Panc1 (cell line): ENCODE data around the gene LIMA1. TPM values are rescaled to one million over a fixed set of nuclear protein-coding genes. Genes with fewer than 3 reads are reported as not detected.
"Not testable (repeated sequence)": the region's sequence is repeated elsewhere in the genome, so short reads cannot be mapped to it uniquely, and the experiment has no call there.

Experiments used
- ATAC-seq: fragments of 200-7000 bp; cut with Tn5 transposase; 2 replicates; pipeline ENCODE4 v1.9.1; 2020; ENCODE audit warnings: mild to moderate bottlenecking, moderate library complexity
- BruUV-seq: library from RNA; stranded (reverse); fragments of 400-500 nt; replicated peaks from 2 replicates; lab custom pipeline; 2021; lab: Mats Ljungman, UMichigan
- CTCF ChIA-PET: fragments of 300-600 bp; sonication (Branson Sonifier 250); formaldehyde crosslinking; loops from one replicate; lab custom pipeline; 2022; ENCODE audit warnings: antibody characterized with exemption; lab: Charles Lee
- POLR2A ChIA-PET: fragments of 300-600 bp; sonication (Branson Sonifier 250); formaldehyde crosslinking; loops from one replicate; lab custom pipeline; 2022; ENCODE audit warnings: antibody characterized with exemption; lab: Charles Lee
- DNase-seq: peaks from one replicate; pipeline ENCODE4 v3.0.0-alpha.2; 2010; ENCODE audit warnings: low read depth, low spot score
- H3K27ac ChIP-seq: 2 replicates; pipeline ENCODE4 v1.5.1; 2011; ENCODE audit warnings: mild to moderate bottlenecking, low read length, inconsistent platforms
- H3K27me3 ChIP-seq: fragments of 200-500 bp; sonication (Bioruptor generic); 2 replicates; pipeline ENCODE4 v1.6.0; 2014; ENCODE audit warnings: low read length, inconsistent platforms; ENCODE audit not compliant: control insufficient read depth, insufficient read depth
- H3K36me3 ChIP-seq: fragments of 200-500 bp; sonication (Bioruptor generic); 2 replicates; pipeline ENCODE4 v1.5.1; 2014; ENCODE audit warnings: inconsistent platforms, mild to moderate bottlenecking, low read length, moderate library complexity; ENCODE audit not compliant: control insufficient read depth, insufficient read depth
- H3K4me1 ChIP-seq: 2 replicates; pipeline ENCODE4 v1.5.1; 2011; ENCODE audit warnings: inconsistent platforms, mild to moderate bottlenecking, low read length, moderate library complexity; ENCODE audit not compliant: control insufficient read depth, insufficient read depth
- H3K4me3 ChIP-seq, 2 experiments: 2 replicates each; pipeline ENCODE4 v1.5.1; 2011 to 2012; ENCODE audit warnings: low read depth in 2 of 2, low read length in 2 of 2, mild to moderate bottlenecking in 2 of 2, inconsistent platforms in 1 of 2, moderate library complexity in 1 of 2
- H3K9me3 ChIP-seq: fragments of 200-500 bp; sonication (Bioruptor generic); 2 replicates; pipeline ENCODE4 v1.5.1; 2014; ENCODE audit warnings: low read depth, mild to moderate bottlenecking, inconsistent platforms, low read length, moderate library complexity; ENCODE audit not compliant: control insufficient read depth, insufficient read depth
- CTCF ChIP-seq: fragments of 450-650 bp; IDR thresholded peaks from 2 replicates; pipeline ENCODE4 v1.5.1; 2017; ENCODE audit warnings: mild to moderate bottlenecking
- POLR2AphosphoS5 ChIP-seq: IDR thresholded peaks from 2 replicates; pipeline ENCODE4 v1.6.1; 2012; ENCODE audit warnings: mild to moderate bottlenecking, low read depth, low read length, moderate library complexity
- REST ChIP-seq, 2 experiments: IDR thresholded peaks; 2 replicates each; pipeline ENCODE4 v1.6.1; 2011 to 2012; ENCODE audit warnings: low read depth in 2 of 2, control low read depth in 1 of 2, low read length in 1 of 2, mild to moderate bottlenecking in 1 of 2, moderate library complexity in 1 of 2; ENCODE audit not compliant: insufficient read depth in 1 of 2
- SIN3A ChIP-seq: IDR thresholded peaks from 2 replicates; pipeline ENCODE4 v1.6.1; 2012; ENCODE audit warnings: low read depth, mild to moderate bottlenecking, low read length, moderate library complexity, borderline replicate concordance; ENCODE audit not compliant: insufficient read depth
- TCF7L2 ChIP-seq: IDR thresholded peaks from 2 replicates; pipeline ENCODE4 v1.6.1; 2011; ENCODE audit warnings: mild to moderate bottlenecking, low read depth, low read length, inconsistent platforms
- in situ Hi-C: cut with HindIII; loops from 2 replicates; pipeline ENCODE4 v1.10.0; 2016; ENCODE audit warnings: low sequenced_read_pairs, low pct_unique_long_range_greater_than_20kb
- intact Hi-C: fragments of 100-400 bp; cut with micrococcal nuclease; formaldehyde crosslinking; loops from one replicate; pipeline ENCODE4 v1.10.0; 2022; ENCODE audit not compliant: unreplicated experiment
- total RNA-seq: library from RNA; stranded (reverse); gene quantifications from one replicate; pipeline ENCODE4 v1.2.1, GENCODE V29; 2021; ENCODE audit not compliant: unreplicated experiment

LIMA1 gene
- total RNA-seq, 1 experiment from 2014 or later, result 155 TPM

- H3K27me3 ChIP-seq, result no peaks in the 10 kb centered on the region
- in situ Hi-C loops (no loop called here), intact Hi-C loops (no loop called here)
- ChIA-PET POLR2A (no interaction called here), CTCF (interaction anchor here (0.7 kb wide), 1 partner anchor 46 kb away, joined by 4 read pairs; no protein-coding TSS in a partner anchor)
- BruUV-seq, result no TSS peak
- TF ChIP-seq TCF7L2 (no peak), CTCF (no peak), POLR2AphosphoS5 (no peak), SIN3A (no peak), REST (IDR thresholded peaks at IDR 0.05; ENCODE audit: insufficient read depth in 1 of 2, low read depth in 2 of 2, low read length in 1 of 2) (no peak)
- no peaks in the 10 kb centered on the region for H3K4me1 ChIP-seq
- no peak for DNase-seq
- H3K27ac ChIP-seq, result no peak overlapping the region
- no peaks in the 10 kb centered on the region for H3K36me3 ChIP-seq
- ATAC-seq, result no peak
- no peaks in the 10 kb centered on the region for H3K9me3 ChIP-seq
- no peak overlapping the region for H3K4me3 ChIP-seq
Observed at GRCh38 chr12:50156641-50157040, 126.7 kb downstream of the LIMA1 start.

GRCh38 chr12:50154947-50155346 is 128.4 kb downstream of the LIMA1 start:
- CTCF ChIA-PET, intact Hi-C loops, H3K9me3 ChIP-seq, BruUV-seq, H3K36me3 ChIP-seq, H3K27ac ChIP-seq, H3K4me1 ChIP-seq, DNase-seq, H3K27me3 ChIP-seq, H3K4me3 ChIP-seq, in situ Hi-C loops, ATAC-seq: not testable (repeated sequence)
- POLR2A ChIA-PET, result interaction anchor here (0.6 kb wide), 1 partner anchor 70 kb away, joined by 5 read pairs; no protein-coding TSS in a partner anchor

- no peaks in the 10 kb centered on the region for H3K36me3 ChIP-seq
- DNase-seq (no peak), ATAC-seq (no peak)
- TF ChIP-seq SIN3A (no peak), CTCF (no peak)
- BruUV-seq, result TSS peak; percentile 65
- no peak overlapping the region for H3K27ac ChIP-seq
- ChIA-PET POLR2A (no interaction called here), CTCF (no interaction called here)
- in situ Hi-C loops (no loop called here), intact Hi-C loops (no loop called here)
- peaks cover 5% of the 10 kb centered on the region; the same call in 1 of the 2 replicates for H3K4me1 ChIP-seq
- no peaks in the 10 kb centered on the region for H3K27me3 ChIP-seq
- no peak overlapping the region for H3K4me3 ChIP-seq
- H3K9me3 ChIP-seq, result no peaks in the 10 kb centered on the region
Observed at GRCh38 chr12:50151047-50151687, 132.2 kb downstream of the LIMA1 start.
